HG03439 (cell line): ENCODE data around the gene LRRC74A.

Source experiments
- ATAC-seq: cut with Tn5 transposase; IDR thresholded peaks from one replicate; pipeline ENCODE4 v1.9.1; 2021; ENCODE audit warnings: mild to moderate bottlenecking, moderate library complexity; ENCODE audit not compliant: unreplicated experiment

The LRRC74A gene

GRCh38 chr14:76808990-76809389 is 17.2 kb upstream of the LRRC74A start:
- ATAC-seq: no peak

- no peak for ATAC-seq
Observed at GRCh38 chr14:76810525-76810924, 15.7 kb upstream of the LRRC74A start.

- ATAC-seq: no peak
Observed at GRCh38 chr14:76810953-76811400, 15.2 kb upstream of the LRRC74A start.

GRCh38 chr14:76811561-76811960 is 14.6 kb upstream of the LRRC74A start:
- no peak for ATAC-seq

GRCh38 chr14:76812093-76812421 is 14.2 kb upstream of the LRRC74A start:
- ATAC-seq: no peak

GRCh38 chr14:76812422-76813383 is 13.5 kb upstream of the LRRC74A start, which contains the start of gene ANGEL1:
ANGEL1 (minus strand) TSS chr14:76812882; CDS start chr14:76812827, 55 bp downstream.
- peak; percentile 93 for ATAC-seq

DNA sequence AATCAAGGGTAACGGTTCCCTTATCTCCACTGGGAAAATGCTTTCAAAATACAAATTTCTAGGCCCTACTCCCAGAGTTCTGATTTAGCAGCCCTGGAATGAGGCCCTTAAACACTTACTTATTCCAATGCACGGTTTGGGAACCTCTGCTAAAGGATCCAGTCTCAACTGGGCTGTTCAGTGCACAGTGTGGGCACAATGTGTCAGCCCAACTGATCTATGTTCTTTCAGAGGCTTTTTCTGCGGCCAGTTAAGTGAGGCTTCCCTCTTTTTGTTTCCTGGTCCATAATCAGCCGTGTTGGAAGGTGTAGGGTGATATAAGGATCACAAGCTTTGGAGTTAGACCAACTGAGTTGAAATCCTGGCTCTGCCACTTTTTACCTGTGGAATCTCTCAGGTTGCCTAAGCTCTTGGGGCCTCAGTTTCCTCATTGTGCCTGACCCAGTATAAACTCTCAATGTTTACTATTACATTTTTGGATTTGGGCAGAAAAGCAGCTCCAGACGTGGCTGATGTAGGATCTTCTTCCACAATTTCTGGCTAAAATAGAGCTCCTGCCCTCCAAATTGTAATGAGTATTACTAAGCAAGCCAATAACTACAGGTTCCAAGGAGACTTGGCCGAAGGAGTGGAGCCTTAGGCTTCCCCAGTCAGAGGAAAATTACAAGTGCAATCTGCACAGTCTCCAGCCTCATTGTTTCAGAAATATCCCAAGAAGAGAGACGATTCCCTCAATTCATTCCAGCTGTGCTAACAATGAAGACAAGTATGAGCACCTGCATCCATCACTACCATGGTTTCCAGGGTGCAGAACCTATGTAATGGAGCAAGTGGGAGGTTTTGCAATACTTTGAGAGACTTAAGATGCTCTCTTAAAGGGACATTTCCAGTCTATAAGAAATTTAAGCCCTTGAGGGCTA is 11.2 kb upstream of the LRRC74A start:
- ATAC-seq: no peak

GRCh38 chr14:76820700-76821099 is 5.5 kb upstream of the LRRC74A start:
- ATAC-seq: no peak

GRCh38 chr14:76827696-76828296 is 1.6 kb downstream of the LRRC74A start:
- ATAC-seq: no peak

GRCh38 chr14:76828339-76829012 is 2.3 kb downstream of the LRRC74A start:
- no peak for ATAC-seq

DNA sequence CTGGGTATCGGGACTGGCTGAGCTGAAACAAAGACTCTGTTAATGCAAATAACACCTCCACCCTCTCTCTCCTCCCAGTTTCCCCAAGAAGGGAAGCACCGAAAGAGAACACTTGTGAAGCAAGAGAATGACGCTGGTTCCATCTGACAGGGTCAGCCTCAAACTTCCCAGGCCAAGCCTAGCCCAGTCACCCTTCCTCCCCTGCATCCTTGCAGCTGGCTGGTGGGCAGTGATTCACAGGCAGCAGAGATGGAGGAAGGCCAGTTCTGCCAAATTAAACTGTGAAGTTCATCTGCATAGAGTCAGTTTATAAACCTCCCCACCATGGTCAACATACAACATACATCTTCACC is 2.8 kb downstream of the LRRC74A start:
- no peak for ATAC-seq

- no peak for ATAC-seq
Observed at GRCh38 chr14:76829650-76830421, 3.6 kb downstream of the LRRC74A start.

DNA sequence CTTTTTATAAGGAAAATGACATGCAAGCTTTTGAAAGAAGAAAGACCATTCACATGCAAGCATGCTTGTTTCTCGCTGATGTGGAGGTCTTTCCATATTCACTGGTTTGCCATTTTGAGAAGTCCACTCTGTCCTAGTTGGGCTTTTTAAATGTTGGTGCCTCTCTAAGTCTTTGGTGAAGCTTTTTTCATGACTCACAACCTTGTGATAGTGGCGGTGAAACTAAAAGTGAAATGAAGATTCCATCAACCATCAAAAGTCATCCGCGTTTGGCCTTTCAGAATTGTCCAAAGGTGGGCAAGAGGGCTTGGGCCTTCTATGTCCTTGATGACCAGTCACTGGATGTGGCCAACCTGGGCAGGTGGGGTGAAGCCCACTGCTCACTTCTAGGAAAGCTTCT is 4.3 kb downstream of the LRRC74A start:
- no peak for ATAC-seq

DNA sequence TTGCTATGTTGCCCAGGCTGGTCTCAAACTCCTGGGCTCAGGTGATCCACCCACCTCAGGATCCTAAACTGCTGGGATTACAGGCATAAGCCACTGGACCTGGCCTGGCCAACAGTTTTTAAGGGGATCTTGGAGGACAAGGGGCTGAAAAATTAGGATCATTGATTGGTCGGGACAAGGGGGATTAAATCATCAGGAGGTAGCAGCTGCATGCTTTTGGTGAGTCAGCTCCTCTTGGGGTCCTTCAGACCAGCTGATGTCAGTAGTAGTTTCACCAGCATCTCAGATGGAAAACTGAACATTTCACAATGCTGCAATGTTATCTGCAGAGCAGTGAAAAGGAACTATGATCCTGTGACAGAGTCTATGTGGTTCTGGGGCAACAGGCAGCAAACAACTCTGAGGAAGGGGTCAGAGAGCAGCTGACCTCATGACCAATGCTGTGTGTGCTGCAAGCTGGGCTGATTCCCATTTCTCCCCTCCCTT is 6.3 kb downstream of the LRRC74A start:
- no peak for ATAC-seq

- no peak for ATAC-seq
Observed at GRCh38 chr14:76833011-76833410, 6.8 kb downstream of the LRRC74A start.

DNA sequence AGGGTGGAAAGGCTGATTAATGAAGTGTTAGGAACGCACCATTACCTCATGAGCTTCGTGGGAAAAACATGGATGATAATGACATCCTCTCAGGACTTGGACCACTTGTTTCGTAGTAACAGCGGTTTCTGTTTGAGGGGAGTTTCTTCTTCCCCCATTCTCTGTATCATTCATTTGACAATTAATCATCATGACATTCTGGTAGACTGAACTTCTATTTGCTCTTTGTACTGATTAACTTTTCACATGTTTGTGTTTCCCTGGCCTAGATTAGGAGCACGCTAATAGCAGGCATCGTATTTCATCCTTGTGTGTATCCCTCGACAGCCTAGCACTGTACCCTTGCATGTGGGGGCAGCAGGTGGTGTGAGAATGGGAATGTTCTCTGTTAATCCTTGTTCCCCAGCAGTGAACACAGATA is 8.0 kb downstream of the LRRC74A start:
- no peak for ATAC-seq

- ATAC-seq: no peak
Observed at GRCh38 chr14:76836029-76836630, 9.9 kb downstream of the LRRC74A start.

DNA sequence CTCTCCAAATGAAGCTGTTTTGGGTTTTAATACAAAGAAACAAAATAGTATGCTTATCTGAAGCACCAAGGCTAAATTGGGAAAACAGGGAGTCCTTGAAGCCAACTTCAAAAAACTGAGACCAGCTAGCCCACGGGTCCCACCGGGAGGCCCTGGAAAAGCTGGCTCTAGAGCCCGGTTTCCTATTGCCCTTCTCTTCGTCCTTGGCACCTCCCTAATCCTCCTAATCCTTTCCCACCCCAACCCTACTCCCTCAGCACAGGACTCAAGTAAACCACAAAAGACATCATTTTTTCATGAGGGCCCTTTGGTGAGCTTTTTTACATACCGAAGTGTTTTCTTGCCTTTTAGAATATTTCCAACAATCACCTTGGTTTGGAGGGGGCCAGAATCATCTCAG is 11.3 kb downstream of the LRRC74A start:
- no peak for ATAC-seq

DNA sequence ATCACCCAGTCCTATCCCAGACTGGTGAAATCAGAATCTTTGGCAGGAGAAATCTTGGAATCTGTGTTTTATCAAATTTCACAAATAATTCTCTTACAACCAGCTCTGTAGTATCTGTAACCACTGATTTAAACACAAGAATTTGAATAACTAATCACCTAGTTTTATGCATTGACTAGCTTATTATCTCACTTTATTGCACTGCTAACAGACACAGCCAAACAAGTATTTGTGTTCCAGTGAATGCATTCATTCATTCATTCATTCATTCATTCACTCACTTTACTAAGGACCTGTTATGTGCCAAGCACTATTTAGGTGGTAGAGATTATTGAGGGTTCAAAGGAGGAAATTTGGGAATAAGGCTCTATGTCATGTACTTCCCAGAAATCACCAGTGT is 16.2 kb downstream of the LRRC74A start:
- no peak for ATAC-seq
